Astrocyte (in vitro differentiated cells and primary cell): ENCODE data around the gene INPPL1.

ENCODE experiments used
- EZH2 ChIP-seq: IDR thresholded peaks from 2 replicates; pipeline ENCODE4 v1.6.1; 2012; ENCODE audit warnings: mild to moderate bottlenecking, low read length, inconsistent platforms; ENCODE audit not compliant: insufficient read depth
- TF ChIP-seq, protein P1 (sequence below): IDR thresholded peaks from 2 replicates; pipeline ENCODE4 v1.5.1; 2011; ENCODE audit warnings: low read depth, mild to moderate bottlenecking, inconsistent platforms, low read length, moderate library complexity; ENCODE audit not compliant: insufficient read depth

DNA sequence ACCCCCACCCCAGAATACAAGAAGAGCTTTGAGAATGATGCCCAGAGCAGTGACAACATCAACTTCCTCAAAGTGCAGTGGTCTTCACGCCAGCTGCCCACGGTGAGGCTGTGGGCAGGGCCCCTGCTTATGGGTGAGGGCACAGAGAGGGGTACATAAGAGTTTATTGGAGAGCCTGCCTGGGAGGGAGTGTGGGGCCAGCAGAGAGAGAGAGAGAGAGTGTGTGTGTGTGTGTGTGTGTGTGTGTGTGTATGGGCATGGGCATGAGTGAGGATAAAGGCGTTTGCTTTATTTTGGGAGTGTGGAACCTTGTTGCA is 9.9 kb downstream of the INPPL1 start:
- TF ChIP-seq, protein P1, sequence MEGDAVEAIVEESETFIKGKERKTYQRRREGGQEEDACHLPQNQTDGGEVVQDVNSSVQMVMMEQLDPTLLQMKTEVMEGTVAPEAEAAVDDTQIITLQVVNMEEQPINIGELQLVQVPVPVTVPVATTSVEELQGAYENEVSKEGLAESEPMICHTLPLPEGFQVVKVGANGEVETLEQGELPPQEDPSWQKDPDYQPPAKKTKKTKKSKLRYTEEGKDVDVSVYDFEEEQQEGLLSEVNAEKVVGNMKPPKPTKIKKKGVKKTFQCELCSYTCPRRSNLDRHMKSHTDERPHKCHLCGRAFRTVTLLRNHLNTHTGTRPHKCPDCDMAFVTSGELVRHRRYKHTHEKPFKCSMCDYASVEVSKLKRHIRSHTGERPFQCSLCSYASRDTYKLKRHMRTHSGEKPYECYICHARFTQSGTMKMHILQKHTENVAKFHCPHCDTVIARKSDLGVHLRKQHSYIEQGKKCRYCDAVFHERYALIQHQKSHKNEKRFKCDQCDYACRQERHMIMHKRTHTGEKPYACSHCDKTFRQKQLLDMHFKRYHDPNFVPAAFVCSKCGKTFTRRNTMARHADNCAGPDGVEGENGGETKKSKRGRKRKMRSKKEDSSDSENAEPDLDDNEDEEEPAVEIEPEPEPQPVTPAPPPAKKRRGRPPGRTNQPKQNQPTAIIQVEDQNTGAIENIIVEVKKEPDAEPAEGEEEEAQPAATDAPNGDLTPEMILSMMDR, result no peak
- no peak for TF ChIP-seq EZH2
